ENCODE results near the gene UTS2R. TPM values are rescaled to one million over a fixed set of nuclear protein-coding genes. Genes with fewer than 3 reads are reported as not detected.

UTS2R gene
- total RNA-seq, 1 donor from 2014 or later, result not detected

GRCh38 chr17:82327289-82327688 is 44.3 kb upstream of the UTS2R start:
- peak overlapping the region; percentile 33 for H3K4me3 Mint-ChIP-seq
- Histone ChIP-seq H3K9ac (no peak overlapping the region), H3K9me3 (ENCODE audit: low read depth) (no peaks in the 10 kb centered on the region), H3K36me3 (no peaks in the 10 kb centered on the region), H3K4me1 (peaks cover 15% of the 10 kb centered on the region), H3K79me2 (ENCODE audit: low read depth) (no peaks in the 10 kb centered on the region), H2AFZ (replicated peaks) (peak overlapping the region; percentile 58), H4K20me1 (ENCODE audit: low read depth) (no peaks in the 10 kb centered on the region), H3K4me3 (no peak overlapping the region), H3F3A (ENCODE audit: low read depth) (no peaks in the 10 kb centered on the region), H3K27ac (no peak overlapping the region), H3K4me2 (peak overlapping the region; percentile 12), H3K27me3 (peaks cover 50% of the 10 kb centered on the region)
- peak overlapping the region; percentile 79 for H3K27ac Mint-ChIP-seq
- peaks cover 19% of the 10 kb centered on the region for H3K4me1 Mint-ChIP-seq
- DNase-seq (ENCODE audit: low spot score), result peak; percentile 43
- no peaks in the 10 kb centered on the region for H3K9me3 Mint-ChIP-seq
- no peaks in the 10 kb centered on the region for H3K36me3 Mint-ChIP-seq
- H3K27me3 Mint-ChIP-seq (ENCODE audit: insufficient read depth, low read depth), result peaks cover 9% of the 10 kb centered on the region
- TF ChIP-seq EZH2phosphoT487 (IDR thresholded peaks at IDR 0.05), result no peak
- no peak for TF ChIP-seq EZH2 (IDR thresholded peaks at IDR 0.05)
- no peak for TF ChIP-seq CTCF (IDR thresholded peaks at IDR 0.05)

- Histone ChIP-seq H3K9me3 (ENCODE audit: low read depth) (no peaks in the 10 kb centered on the region), H3K27ac (no peak overlapping the region), H3K4me3 (no peak overlapping the region), H4K20me1 (ENCODE audit: low read depth) (no peaks in the 10 kb centered on the region), H3F3A (ENCODE audit: low read depth) (no peaks in the 10 kb centered on the region), H3K4me2 (peak overlapping the region; percentile 31), H3K27me3 (peaks cover 50% of the 10 kb centered on the region), H3K9ac (no peak overlapping the region), H2AFZ (replicated peaks) (peak overlapping the region; percentile 58), H3K36me3 (no peaks in the 10 kb centered on the region), H3K79me2 (ENCODE audit: low read depth) (no peaks in the 10 kb centered on the region), H3K4me1 (peaks cover 16% of the 10 kb centered on the region)
- Mint-ChIP-seq H3K36me3 (no peaks in the 10 kb centered on the region), H3K27ac (peak overlapping the region; percentile 79), H3K4me3 (peak overlapping the region; percentile 60), H3K4me1 (peaks cover 20% of the 10 kb centered on the region), H3K9me3 (no peaks in the 10 kb centered on the region), H3K27me3 (ENCODE audit: insufficient read depth, low read depth) (peaks cover 12% of the 10 kb centered on the region)
- TF ChIP-seq CTCF (IDR thresholded peaks at IDR 0.05) (no peak), EZH2phosphoT487 (IDR thresholded peaks at IDR 0.05) (no peak), EZH2 (IDR thresholded peaks at IDR 0.05) (no peak)
- no peak for DNase-seq (ENCODE audit: low spot score)
Observed at GRCh38 chr17:82327757-82328140, 43.8 kb upstream of the UTS2R start.

GRCh38 chr17:82328141-82328993 is 43.2 kb upstream of the UTS2R start:
- H3K9me3 ChIP-seq (ENCODE audit: low read depth), result no peaks in the 10 kb centered on the region
- peak overlapping the region; percentile 60 for H3K4me3 Mint-ChIP-seq
- no peak overlapping the region for H3K27ac ChIP-seq
- TF ChIP-seq EZH2 (IDR thresholded peaks at IDR 0.05) (no peak), CTCF (IDR thresholded peaks at IDR 0.05) (no peak), EZH2phosphoT487 (IDR thresholded peaks at IDR 0.05) (no peak)
- peaks cover 16% of the 10 kb centered on the region for H3K27me3 Mint-ChIP-seq (ENCODE audit: insufficient read depth, low read depth)
- H3K4me1 Mint-ChIP-seq, result peaks cover 23% of the 10 kb centered on the region
- H3K9ac ChIP-seq, result no peak overlapping the region
- H3K27ac Mint-ChIP-seq, result no peak overlapping the region
- H4K20me1 ChIP-seq (ENCODE audit: low read depth), result no peaks in the 10 kb centered on the region
- H3K36me3 Mint-ChIP-seq, result no peaks in the 10 kb centered on the region
- H2AFZ ChIP-seq (replicated peaks), result no peak overlapping the region
- H3K4me2 ChIP-seq, result peak overlapping the region; percentile 31
- no peak overlapping the region for H3K4me3 ChIP-seq
- no peaks in the 10 kb centered on the region for H3F3A ChIP-seq (ENCODE audit: low read depth)
- H3K4me1 ChIP-seq, result peaks cover 22% of the 10 kb centered on the region
- H3K79me2 ChIP-seq (ENCODE audit: low read depth), result no peaks in the 10 kb centered on the region
- no peaks in the 10 kb centered on the region for H3K36me3 ChIP-seq
- H3K9me3 Mint-ChIP-seq, result no peaks in the 10 kb centered on the region
- H3K27me3 ChIP-seq, result peaks cover 57% of the 10 kb centered on the region
- DNase-seq (ENCODE audit: low spot score), result no peak
